Activated CD4-positive, CD25-positive, alpha-beta regulatory T cell (primary cell): ENCODE measurements around the gene SLFN5.
"Not testable (repeated sequence)": the region's sequence is repeated elsewhere in the genome, so short reads cannot be mapped to it uniquely, and the experiment has no call there.

Experiments
- DNase-seq, 4 experiments: peaks; one replicate each; lab custom pipeline; 2025; lab: John Stamatoyannopoulos, UW

SLFN5 gene

DNA sequence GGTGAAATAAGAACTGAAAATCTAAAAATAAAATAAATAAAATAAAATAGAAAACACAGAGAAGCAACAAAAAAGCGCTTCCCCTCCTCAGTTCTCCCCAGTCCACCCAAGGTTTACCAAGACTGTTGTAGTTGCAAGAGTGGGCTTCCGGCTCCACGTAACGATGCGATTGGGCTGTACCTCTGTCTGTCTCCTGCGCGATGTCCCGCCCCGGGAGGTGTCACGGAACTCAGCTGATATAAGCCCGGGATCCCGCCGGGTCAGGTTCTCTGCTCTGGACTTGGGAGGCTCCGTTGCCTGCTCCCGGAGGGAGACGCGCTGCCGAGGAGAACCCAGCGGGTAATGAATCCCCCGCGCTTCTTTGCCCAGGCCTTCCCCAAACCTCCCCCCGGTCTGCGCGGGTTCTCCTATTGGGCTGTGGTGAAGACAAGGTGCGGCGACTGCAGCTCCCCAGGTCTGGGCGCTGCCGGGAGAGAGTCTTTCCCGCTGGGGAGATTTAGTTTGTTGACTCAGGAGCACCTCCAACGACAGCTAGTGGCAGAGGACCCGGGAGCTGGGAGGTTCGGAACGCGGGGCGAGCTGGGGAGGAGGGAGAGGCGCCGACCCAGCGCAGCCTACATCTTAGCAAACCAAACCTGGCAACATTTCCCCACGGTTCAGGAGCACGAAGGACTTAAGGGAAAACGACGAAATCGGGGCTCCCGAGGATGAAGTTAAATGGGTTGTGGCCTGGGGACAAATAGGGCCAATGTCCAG is at the start of gene SLFN5:
TSS of gene SLFN5 (plus strand) at position 268 of the 756 bp plus-strand sequence. CDS start 15,619 bp downstream, outside the sequence.
- peak; percentile 78 to 90 (median 88) for DNase-seq

DNA sequence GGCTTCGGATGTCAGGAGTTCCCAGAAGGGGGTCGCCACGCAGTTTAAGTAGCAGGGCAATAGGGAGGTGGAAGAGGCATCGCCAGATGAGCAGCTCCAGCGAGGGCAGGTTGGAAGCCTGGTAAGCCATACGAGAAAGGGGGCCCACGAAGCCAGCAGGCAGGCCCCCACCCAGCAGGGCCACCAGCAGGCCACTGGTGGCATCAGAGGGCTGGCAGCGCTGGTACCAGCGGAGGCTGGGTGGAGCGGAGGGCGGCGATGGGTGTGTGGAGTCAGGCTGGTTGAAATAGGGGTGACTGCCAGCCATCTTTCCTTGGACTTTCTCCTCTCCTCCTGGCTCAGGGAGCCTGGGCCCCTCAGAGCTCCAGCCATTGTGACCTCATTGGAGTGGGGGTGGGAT is 48.9 kb upstream of the SLFN5 start, which contains the start of gene SLC35G3:
TSS of gene SLC35G3 (minus strand) at position 393 of the 400 bp plus-strand sequence. CDS start at position 307, 86 bp downstream.
- DNase-seq = not testable (repeated sequence)

DNA sequence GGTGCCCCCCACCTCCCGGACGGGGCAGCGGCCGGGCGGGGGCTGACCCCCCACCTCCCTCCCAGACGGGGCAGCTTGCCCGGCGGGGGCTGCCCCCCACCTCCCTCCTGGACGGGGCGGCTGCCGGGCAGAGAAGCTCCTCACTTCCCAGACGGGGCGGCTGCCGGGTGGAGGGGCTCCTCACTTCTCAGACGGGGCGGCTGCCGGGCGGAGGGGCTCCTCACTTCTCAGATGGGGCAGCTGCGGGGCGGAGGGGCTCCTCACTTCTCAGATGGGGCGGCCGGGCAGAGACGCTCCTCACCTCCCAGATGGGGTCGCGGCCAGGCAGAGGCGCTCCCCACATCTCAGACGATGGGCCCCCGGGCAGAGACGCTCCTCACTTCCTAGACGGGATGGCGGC is 47.8 kb upstream of the SLFN5 start:
- DNase-seq = not testable (repeated sequence)

DNA sequence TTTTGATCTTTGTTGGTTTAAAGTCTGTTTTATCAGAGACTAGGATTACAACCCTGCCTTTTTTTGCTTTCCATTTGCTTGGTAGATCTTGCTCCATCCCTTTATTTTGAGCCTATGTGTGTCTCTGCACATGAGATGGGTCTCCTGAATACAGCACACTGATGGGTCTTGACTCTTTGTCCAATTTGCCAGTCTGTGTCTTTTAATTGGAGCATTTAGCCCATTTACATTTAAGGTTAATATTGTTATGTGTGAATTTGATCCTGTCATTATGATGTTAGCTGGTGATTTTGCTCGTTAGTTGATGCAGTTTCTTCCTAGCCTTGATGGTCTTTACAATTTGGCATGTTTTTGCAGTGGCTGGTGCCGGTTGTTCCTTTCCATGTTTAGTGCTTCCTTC is 40.3 kb upstream of the SLFN5 start:
- DNase-seq = not testable (repeated sequence)

DNA sequence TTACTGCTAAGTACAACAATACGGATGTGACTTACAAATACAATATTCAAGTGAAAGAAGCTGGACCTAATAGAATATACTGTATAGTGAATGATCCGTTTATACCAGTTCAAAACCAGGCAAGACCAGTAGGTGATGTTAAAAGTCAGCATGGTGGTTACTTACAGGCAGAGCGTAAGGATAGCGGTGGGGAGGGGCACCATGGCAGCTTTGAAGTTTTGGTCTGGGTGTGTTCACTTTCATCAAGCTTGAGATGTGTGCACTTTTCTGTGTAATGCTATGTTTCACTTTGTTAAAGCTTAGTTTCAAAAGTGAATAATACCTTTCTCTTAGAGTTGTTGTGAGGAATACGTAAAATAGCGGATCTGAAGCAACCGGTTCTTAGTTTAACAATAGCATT is 32.1 kb upstream of the SLFN5 start:
- peak in 1 of 4 experiments; percentile 11 for DNase-seq

DNA sequence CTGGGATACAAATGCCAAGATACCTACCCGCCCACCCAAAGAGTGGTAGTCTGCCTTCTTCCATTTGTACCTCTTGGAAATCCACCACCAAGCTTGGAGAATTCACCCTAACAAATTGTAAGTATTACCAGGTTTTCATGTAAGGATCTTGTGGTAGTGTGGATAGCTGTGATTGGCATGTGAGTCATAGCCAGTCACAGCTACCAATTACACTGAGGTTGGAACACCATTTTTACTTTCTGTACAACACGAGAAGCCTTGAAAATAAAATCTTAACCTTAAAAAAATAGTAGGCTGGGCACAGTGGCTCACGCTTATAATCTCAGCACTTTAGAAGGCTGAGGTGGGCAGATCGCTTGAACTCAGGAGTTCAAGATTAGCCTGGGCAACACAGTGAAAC is 30.2 kb upstream of the SLFN5 start:
- no peak for DNase-seq

DNA sequence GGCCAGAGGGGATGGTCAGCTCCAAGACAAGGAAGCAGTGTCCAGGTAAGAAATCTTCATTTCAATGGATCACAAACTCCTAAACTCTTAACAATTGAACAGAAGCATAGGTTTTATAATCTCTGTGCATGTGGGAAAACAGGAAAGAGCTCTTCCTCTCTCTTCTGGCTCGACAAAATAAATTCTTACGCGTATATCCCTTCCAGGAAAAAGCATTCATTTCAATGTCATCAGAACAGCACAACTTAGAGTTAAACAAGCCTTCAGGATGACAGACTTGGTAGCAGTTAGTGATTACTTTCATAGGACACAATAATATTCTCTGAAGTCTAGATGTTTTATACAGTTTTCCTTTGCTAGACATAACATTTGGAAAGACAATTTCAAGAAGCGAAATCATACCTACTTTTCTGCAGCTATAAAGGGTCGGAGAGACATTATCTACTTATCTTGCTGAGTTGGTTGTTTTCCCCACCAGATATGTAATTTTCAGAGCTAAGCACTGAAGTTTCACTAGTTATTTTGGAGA is 29.4 kb upstream of the SLFN5 start:
- no peak for DNase-seq

DNA sequence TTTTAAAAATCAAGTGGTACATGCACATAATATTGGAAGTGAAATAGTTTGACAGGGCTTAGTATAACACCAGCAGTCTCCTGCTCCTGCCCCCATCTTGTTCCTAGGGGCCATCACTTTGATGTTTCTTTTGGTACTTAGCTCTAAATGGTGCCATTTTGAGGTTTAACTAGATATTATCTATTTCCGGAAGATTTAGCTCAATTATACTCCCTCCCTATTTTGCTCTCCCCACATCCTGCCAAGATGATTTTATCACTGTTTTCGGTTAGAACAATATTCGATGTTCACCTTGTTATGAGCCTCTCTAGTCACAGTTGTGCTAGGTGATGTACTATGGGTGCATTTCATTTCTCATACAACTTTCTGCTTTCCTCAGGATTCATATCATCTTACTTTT is 28.7 kb upstream of the SLFN5 start:
- peak in 2 of 4 experiments; percentile 11 to 12 for DNase-seq

DNA sequence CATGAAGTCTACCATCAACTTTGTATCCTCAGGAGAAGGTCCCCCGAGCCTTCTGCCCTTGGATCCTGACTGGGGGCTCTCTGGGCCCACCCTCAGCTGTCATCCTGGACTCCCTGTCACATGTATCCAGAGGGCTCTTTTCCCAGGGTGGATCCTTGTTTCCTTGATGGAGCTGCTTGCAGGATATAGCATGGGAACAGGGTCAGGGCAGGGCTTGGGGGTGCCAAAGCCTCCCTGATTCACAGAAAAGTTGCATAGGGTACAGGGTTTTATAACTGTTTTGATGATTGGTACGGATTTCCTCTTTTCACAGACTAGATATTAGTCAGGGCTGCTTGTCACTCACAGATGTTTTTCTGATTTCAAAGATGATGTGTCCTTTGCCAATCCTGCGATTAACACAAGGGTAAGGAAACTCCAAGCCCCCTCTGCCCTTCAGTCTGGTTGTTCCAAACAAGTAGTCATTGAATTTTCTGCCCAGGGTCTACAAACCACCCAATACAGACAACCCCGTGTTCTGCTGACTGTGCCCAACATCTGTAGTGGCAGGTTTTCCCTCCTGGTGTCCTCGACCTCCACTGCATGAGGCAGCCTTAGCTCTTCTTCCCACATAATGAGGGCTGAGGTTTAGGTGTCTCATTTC is 28.1 kb upstream of the SLFN5 start:
- no peak for DNase-seq

DNA sequence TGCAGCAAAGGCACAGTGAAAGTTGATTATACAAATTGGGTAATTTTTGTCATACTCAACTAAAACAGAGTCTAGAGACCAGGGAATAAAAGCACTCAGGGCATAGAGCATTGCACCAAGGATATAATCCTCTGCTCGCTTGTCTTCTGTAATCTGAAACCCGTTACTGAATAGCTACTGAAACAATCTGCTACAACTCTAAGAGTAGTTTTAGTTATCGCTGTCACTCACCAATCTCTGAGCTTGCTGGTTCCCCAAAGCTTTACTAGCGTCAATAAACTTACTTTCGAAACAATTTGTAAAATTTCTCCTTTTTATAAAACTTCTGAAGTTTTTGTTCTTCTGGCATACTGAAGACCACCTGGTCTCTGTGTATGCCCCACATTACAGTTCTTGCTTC is 25.8 kb upstream of the SLFN5 start:
- DNase-seq = no peak

DNA sequence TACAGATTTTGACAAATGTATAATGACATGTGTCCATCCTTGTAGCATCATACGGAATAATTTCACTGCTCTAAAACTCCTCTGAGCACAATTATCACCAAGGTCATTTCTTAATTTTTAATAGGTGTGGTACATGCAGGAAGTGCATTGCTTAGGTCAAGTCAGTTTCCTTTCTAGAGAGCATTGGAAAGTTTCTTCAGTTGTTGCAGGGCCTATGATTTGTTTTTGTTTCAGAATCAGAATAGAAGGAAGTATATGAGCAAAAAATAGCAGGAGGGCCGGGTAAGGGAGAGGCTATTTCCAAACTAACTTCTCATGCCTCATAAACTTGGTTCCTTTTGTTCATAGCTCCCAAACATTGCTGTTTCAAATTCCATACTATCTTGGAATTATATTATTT is 24.0 kb upstream of the SLFN5 start:
- no peak for DNase-seq

DNA sequence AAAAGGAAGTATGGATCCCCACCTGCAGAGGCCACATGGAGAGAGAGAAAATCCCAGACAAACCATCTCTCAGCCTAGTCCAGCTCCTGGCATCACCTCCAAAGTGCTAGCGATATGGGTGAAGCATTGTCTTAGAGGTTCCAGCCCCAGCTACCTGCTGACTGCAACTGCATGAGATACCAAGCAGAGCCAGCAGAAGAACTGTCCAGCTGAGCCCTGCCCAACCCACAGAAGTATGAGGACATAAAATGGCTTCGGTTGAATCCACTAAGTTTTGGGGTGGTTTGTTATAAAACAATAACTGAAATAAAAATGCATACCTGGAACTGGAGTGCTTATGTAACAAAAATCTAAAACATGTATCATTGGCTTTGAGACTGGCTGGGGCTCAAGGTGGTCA is 20.4 kb upstream of the SLFN5 start:
- DNase-seq = no peak

DNA sequence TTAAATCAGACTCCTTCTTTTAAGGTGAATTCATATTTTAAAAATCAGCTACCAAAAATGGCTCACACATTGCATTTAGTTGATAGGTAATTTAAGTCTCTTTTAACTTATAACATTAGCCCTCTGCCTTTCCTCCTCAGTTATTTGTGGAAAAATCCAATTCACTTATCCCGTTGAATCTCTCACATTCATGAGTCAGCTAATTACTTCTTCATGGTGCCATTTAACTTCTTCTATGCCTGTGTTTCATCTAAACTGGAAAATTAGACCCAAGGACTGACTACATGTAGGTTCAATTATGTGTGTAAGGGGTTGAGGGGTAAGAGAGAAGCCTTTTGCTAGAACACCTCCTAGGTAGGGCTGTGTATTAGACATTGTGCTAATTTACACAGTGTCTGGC is 18.4 kb upstream of the SLFN5 start:
- no peak for DNase-seq

DNA sequence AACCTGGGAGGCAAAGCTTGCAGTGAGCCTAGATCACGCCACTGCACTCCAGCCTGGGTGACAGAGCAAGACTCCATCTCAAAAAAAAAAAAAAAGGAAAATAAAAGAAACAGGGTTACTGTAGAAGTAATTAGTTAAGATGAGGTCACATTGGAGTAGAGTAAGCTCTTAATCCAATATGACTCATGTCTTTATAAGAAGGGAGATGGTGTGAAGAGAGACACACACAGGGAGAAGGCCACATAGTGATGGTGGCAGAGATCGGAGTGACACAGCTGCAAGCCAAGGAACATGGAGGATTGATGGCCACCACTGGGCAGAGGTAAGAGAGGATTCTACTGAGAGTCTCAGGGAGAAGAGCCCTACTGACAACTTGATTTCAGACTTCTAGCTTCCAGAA is 15.3 kb upstream of the SLFN5 start:
- DNase-seq = no peak

DNA sequence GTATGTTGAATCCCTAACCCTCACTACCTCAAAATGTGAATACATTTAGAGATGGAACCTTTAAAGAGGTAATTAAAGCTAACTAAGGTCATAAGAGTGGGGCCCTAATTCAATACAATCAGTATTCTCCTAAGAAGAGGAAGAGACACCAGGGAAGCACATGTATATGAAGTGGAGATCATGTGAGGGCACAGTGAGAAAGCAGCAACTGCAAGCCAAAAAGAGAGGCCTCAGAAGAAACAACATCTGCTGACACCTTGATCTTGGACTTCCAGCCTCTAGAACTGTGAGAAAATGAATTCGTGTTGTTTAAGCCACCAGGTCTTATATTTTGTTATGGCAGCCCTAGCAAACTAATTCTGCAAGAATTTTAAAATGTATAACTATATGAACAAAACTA is 13.2 kb upstream of the SLFN5 start:
- no peak for DNase-seq

DNA sequence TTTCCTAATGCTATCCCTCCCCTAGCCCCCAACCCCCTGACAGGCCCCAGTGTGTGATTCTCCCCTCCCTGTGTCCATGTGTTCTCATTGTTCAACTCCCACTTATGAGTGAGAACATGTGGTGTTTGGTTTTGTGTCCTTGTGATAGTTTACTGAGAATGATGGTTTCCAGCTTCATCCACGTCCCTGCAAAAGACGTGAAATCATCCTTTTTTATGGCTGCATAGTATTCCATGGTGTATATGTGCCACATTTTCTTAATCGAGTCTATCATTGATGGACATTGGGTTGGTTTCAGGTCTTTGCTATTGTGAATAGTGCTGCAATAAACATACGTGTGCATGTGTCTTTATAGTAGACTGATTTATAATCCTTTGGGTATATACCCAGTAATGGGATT is 8.6 kb upstream of the SLFN5 start:
- DNase-seq = not testable (repeated sequence)

DNA sequence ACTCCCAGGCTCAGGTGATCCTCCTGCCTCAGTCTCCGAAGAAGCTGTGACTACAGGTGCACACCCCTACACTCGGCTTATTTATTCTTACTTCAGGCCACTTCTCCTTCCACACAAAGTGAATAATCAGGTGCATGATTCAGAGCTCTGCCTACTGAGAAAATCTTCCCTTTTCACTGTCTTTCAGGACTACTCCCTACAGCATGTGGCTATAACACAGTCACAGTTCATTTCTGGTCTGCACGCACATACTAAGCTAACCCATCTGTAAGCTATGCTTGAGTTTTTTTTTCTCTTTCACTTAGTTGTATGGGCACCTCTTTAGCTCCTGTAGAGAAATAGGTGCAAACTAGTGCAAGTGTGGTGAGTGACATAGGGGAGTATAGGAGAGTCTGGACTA is 7.6 kb upstream of the SLFN5 start:
- no peak for DNase-seq

DNA sequence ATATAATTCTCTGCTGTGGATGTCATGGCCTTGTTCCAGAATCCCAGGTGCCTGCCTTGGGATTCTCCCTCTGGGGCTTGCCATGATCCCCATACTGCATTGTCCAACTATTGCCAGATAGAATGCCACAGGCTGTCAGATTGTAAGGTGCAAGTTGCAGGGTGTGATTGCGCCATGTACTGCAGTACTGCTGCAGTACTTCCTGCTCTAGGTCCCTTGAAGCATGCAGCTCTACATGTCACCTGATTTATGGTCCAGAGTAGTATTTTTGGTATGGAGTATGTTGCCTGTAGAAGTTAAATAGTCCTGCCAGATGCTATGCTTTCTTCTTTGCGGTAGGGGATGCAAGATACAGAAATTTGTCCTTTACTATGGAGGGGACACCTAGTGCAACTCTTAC is 7.0 kb upstream of the SLFN5 start:
- no peak for DNase-seq

DNA sequence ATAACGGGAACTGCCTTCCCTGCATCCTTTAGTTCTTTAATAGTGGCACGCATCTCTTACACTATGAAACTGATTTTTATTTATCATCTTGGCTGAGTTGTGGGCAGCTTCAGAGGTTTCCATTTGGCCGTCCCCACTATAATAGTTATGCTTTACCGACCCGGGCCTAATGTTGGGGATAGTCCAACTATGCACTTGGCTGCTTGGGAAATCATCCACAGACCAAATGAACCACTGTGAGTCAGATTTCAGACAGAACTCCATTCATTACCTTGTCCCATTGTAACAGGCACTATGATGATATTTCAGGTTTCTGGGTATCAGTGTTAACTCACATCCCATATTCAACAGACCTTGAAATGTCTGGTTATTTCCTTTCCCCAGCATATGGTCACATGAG is 6.1 kb upstream of the SLFN5 start:
- DNase-seq = no peak

DNA sequence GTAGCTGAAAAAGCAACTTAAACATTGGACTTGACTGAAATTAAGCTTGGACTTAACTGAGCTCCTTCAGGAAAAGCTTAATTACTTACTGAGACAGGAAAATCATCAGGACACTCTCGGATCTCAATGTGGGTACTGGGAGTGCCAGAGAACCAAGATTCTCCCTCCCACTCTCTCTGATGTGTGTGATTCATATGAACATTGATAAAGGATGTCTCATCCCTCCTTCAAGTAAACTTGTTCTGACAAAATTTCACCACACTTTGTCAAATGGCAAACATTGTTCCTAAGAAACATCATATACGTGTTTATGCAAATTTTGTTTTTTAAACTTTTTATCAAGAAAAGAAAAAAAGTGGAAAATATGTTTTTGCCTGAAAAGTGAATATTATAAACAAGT is 4.1 kb upstream of the SLFN5 start:
- DNase-seq = no peak

DNA sequence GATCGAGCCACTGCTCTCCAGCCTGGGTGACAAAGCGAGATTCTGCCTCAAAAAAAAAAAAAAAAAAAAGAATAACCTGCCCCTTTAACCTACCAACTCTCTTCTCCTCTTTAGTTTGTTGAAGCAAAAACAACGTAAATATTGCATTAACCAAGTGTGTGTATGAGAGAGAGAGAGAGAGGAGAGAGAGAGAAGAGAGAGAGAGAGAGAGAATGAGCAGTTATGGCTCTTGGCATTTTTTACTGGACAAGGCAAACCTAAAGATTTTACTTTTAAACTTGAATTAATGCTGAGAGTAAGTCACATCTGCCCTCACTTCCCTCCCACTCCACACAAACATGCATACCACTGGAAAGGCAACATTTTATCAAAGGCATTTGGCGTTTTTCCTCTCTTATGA is 3.0 kb upstream of the SLFN5 start:
- DNase-seq = no peak

DNA sequence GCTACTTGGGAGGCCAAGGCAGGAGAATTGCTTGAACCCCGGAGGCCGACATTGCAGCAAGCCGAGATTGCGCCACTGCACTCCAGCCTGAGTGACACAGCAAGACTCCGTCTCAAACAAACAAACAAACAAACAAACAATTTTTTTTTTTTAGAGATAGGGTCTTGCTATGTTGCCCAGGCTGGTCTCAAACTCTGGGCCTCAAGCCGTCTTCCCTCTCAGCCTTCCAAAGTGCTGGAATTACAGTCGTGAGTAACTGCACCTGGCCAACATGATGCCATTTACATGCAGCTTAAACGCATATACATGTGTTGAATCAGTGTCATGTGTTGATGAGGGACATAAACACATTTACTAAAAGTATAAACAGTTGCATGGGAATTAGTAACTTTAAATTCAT is 2.0 kb upstream of the SLFN5 start:
- DNase-seq = no peak

DNA sequence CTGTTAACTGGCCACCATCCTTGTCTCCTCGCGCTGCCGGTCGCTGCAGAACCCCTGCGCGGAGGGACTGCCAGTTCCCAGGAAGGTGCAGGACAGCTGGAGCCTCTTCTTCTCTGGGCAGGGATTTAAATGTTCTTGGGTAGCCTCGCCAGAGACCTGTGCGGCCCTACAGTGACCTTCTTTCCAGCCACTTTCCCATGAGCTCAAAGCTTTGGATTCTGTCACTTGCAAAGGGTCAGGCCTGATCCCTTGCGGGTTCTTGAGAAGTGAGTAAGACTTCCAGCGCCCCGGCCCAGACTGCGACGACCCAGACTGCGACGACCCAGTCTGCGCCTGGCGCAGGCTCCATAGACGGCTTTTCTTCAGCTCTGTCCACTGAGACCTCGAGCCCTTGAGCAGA is 1.4 kb upstream of the SLFN5 start:
- peak in 2 of 4 experiments; percentile 11 to 19 for DNase-seq
